ENCODE measurements around the gene PRCC. TPM values are rescaled to one million over a fixed set of nuclear protein-coding genes. Genes with fewer than 3 reads are reported as not detected.

Gene PRCC
- total and polyA plus RNA-seq, 2 of the 13 experiments (the other 11 are each of a cell fraction or from before 2014, with no cell fraction given), result 24.2 to 40.5 TPM

DNA sequence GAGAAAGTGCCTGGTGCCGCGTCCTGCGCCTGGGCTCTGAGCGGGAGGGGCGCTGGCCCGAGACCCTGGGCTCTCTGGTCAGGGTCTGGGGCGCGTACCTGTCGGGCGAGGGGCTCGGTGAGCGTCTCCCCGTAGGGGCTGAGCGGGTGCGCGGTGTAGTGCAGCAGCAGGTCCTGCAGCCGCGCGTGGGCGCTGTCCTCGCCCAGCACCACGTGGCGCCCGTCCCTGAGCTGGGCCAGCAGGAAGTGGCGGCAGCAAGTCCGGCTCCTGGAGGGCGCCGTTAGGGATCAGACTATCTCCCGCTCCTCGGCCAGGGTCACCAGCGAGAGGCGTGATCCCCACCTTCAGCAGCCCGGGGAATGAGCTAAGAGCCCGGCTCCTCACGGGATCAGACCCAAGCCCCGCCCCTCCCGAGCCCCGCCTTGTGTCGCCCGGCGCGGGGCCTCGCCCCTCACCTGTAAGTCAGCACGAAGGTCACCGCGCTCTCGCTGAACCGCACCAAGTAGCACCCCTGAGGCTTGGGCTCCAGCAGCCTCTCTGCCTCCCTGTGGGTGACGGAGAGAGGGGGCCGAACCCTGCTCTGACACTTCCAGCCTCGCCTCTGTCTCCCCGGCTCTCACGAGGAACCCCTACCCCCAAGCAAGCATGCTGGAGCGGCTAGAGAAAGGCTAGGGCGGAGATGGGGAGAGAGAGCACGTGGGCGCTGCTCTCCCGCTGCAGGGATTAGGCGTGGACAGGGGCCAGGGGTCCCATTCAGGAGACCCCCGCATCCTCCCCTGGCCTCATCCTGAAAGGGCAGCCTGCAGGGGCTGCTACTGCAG, 46.6 kb downstream of the PRCC start (continued):
- TF ChIP-seq, protein P1, sequence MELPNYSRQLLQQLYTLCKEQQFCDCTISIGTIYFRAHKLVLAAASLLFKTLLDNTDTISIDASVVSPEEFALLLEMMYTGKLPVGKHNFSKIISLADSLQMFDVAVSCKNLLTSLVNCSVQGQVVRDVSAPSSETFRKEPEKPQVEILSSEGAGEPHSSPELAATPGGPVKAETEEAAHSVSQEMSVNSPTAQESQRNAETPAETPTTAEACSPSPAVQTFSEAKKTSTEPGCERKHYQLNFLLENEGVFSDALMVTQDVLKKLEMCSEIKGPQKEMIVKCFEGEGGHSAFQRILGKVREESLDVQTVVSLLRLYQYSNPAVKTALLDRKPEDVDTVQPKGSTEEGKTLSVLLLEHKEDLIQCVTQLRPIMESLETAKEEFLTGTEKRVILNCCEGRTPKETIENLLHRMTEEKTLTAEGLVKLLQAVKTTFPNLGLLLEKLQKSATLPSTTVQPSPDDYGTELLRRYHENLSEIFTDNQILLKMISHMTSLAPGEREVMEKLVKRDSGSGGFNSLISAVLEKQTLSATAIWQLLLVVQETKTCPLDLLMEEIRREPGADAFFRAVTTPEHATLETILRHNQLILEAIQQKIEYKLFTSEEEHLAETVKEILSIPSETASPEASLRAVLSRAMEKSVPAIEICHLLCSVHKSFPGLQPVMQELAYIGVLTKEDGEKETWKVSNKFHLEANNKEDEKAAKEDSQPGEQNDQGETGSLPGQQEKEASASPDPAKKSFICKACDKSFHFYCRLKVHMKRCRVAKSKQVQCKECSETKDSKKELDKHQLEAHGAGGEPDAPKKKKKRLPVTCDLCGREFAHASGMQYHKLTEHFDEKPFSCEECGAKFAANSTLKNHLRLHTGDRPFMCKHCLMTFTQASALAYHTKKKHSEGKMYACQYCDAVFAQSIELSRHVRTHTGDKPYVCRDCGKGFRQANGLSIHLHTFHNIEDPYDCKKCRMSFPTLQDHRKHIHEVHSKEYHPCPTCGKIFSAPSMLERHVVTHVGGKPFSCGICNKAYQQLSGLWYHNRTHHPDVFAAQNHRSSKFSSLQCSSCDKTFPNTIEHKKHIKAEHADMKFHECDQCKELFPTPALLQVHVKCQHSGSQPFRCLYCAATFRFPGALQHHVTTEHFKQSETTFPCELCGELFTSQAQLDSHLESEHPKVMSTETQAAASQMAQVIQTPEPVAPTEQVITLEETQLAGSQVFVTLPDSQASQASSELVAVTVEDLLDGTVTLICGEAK (IDR thresholded peaks at IDR 0.05), result no peak
- TF ChIP-seq, protein P1 (CRISPR knock-in tag; IDR thresholded peaks at IDR 0.05), result peak; percentile 80
- peak; percentile 97 for TF ChIP-seq ZNF451 (CRISPR knock-in tag; IDR thresholded peaks at IDR 0.05)
- no peak for TF ChIP-seq HNF4G (IDR thresholded peaks at IDR 0.05; ENCODE audit: borderline replicate concordance, low read depth, low read length)
- TF ChIP-seq HNF4G (CRISPR knock-in tag; IDR thresholded peaks at IDR 0.05; ENCODE audit: borderline replicate concordance, low read depth), result no peak
- TF ChIP-seq SMC3 (IDR thresholded peaks at IDR 0.05; ENCODE audit: low read length), result no peak
- TF ChIP-seq ZKSCAN8 (CRISPR knock-in tag; IDR thresholded peaks at IDR 0.05; ENCODE audit: borderline replicate concordance), result no peak
- TF ChIP-seq HOMEZ (CRISPR knock-in tag; IDR thresholded peaks at IDR 0.05; ENCODE audit: low read depth), result no peak
- no peak for TF ChIP-seq SOX6 (IDR thresholded peaks at IDR 0.05)
- 0 out of 2 replicates have a peak, but pooled peaks have one; percentile 52 for TF ChIP-seq SOX6 (CRISPR knock-in tag; IDR thresholded peaks at IDR 0.05)
- TF ChIP-seq ZNF296 (CRISPR knock-in tag; conservative IDR thresholded peaks at IDR 0.05), result peak; percentile 60; the same call in 1 of the 2 replicates
- TF ChIP-seq ZNF614 (CRISPR knock-in tag; IDR thresholded peaks at IDR 0.05; ENCODE audit: borderline replicate concordance), result peak; percentile 60; the same call in 1 of the 2 replicates
- no peak for TF ChIP-seq RBM22 (optimal IDR thresholded peaks at IDR 0.05; ENCODE audit: low read length)
- TF ChIP-seq, protein P2, sequence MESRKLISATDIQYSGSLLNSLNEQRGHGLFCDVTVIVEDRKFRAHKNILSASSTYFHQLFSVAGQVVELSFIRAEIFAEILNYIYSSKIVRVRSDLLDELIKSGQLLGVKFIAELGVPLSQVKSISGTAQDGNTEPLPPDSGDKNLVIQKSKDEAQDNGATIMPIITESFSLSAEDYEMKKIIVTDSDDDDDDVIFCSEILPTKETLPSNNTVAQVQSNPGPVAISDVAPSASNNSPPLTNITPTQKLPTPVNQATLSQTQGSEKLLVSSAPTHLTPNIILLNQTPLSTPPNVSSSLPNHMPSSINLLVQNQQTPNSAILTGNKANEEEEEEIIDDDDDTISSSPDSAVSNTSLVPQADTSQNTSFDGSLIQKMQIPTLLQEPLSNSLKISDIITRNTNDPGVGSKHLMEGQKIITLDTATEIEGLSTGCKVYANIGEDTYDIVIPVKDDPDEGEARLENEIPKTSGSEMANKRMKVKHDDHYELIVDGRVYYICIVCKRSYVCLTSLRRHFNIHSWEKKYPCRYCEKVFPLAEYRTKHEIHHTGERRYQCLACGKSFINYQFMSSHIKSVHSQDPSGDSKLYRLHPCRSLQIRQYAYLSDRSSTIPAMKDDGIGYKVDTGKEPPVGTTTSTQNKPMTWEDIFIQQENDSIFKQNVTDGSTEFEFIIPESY (CRISPR knock-in tag; IDR thresholded peaks at IDR 0.05), result peak; percentile 98
- peak; percentile 82 for TF ChIP-seq ESRRA (CRISPR knock-in tag; IDR thresholded peaks at IDR 0.05; ENCODE audit: low read depth)
- TF ChIP-seq ZBTB7B (CRISPR knock-in tag; IDR thresholded peaks at IDR 0.05), result peak; percentile 62
- TF ChIP-seq ZNF234 (CRISPR knock-in tag; conservative IDR thresholded peaks at IDR 0.05), result no peak
- no peak for TF ChIP-seq SKI (IDR thresholded peaks at IDR 0.05; ENCODE audit: partially characterized antibody)
